ENCODE measurements around the gene SEC31A. TPM values are rescaled to one million over a fixed set of nuclear protein-coding genes. Genes with fewer than 3 reads are reported as not detected.

Gene SEC31A
- total and polyA plus RNA-seq, 2 experiments from 2014 or later, result 91.0 to 98.8 TPM

DNA sequence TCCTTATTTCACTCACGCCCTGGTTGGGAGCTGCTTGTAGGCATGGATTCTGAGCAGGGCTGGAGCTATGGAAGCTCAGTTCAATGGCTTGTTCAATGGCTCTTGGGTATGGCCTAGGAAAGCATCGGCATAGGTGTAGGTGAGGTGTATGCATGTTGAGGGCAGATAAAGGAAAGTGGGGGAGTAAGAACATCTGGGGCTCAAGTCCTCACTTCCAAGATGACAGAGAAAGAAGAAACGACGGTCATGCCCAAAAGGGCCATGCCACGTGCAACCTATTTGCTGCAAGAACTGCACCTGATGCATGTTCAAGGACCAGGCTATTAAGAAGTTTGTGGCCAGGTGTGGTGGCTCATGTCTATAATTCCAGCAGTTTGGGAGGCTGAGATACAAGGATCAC lies 115.7 kb downstream of the SEC31A start:
- Histone ChIP-seq H3F3A (replicated peaks; ENCODE audit: low read depth) (no peaks in the 10 kb centered on the region), H3K4me2 (no peak overlapping the region), H3K27ac (ENCODE audit: low read depth) (no peak overlapping the region), H3K9me2 (ENCODE audit: insufficient read depth) (no peaks in the 10 kb centered on the region), H3K36me3 (ENCODE audit: insufficient read depth) (no peaks in the 10 kb centered on the region), H3K4me1 (ENCODE audit: insufficient read depth) (no peaks in the 10 kb centered on the region), H4K20me1 (replicated peaks; ENCODE audit: insufficient read depth) (no peaks in the 10 kb centered on the region), H3K27me3 (ENCODE audit: insufficient read depth) (peaks cover 15% of the 10 kb centered on the region; the same call in 1 of the 2 replicates), H3K4me3 (no peak overlapping the region), H3K79me2 (replicated peaks; ENCODE audit: insufficient read depth) (no peaks in the 10 kb centered on the region), H2AFZ (no peak overlapping the region)
- Mint-ChIP-seq H3K27me3 (ENCODE audit: insufficient read depth, low read depth, poor library complexity) (peaks cover 23% of the 10 kb centered on the region), H3K4me3 (no peak overlapping the region), H3K27ac (no peak overlapping the region), H3K4me1 (peaks cover under 1% of the 10 kb centered on the region; the same call in 1 of the 3 replicates), H3K9me3 (no peaks in the 10 kb centered on the region), H3K36me3 (ENCODE audit: low read depth) (no peaks in the 10 kb centered on the region)
- TF ChIP-seq, protein P1, sequence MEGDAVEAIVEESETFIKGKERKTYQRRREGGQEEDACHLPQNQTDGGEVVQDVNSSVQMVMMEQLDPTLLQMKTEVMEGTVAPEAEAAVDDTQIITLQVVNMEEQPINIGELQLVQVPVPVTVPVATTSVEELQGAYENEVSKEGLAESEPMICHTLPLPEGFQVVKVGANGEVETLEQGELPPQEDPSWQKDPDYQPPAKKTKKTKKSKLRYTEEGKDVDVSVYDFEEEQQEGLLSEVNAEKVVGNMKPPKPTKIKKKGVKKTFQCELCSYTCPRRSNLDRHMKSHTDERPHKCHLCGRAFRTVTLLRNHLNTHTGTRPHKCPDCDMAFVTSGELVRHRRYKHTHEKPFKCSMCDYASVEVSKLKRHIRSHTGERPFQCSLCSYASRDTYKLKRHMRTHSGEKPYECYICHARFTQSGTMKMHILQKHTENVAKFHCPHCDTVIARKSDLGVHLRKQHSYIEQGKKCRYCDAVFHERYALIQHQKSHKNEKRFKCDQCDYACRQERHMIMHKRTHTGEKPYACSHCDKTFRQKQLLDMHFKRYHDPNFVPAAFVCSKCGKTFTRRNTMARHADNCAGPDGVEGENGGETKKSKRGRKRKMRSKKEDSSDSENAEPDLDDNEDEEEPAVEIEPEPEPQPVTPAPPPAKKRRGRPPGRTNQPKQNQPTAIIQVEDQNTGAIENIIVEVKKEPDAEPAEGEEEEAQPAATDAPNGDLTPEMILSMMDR (conservative IDR thresholded peaks at IDR 0.05; ENCODE audit: low read depth in 2 of 2), result no peak
- TF ChIP-seq, protein P2, sequence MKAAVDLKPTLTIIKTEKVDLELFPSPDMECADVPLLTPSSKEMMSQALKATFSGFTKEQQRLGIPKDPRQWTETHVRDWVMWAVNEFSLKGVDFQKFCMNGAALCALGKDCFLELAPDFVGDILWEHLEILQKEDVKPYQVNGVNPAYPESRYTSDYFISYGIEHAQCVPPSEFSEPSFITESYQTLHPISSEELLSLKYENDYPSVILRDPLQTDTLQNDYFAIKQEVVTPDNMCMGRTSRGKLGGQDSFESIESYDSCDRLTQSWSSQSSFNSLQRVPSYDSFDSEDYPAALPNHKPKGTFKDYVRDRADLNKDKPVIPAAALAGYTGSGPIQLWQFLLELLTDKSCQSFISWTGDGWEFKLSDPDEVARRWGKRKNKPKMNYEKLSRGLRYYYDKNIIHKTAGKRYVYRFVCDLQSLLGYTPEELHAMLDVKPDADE (IDR thresholded peaks at IDR 0.05), result no peak
- TF ChIP-seq, protein P3, sequence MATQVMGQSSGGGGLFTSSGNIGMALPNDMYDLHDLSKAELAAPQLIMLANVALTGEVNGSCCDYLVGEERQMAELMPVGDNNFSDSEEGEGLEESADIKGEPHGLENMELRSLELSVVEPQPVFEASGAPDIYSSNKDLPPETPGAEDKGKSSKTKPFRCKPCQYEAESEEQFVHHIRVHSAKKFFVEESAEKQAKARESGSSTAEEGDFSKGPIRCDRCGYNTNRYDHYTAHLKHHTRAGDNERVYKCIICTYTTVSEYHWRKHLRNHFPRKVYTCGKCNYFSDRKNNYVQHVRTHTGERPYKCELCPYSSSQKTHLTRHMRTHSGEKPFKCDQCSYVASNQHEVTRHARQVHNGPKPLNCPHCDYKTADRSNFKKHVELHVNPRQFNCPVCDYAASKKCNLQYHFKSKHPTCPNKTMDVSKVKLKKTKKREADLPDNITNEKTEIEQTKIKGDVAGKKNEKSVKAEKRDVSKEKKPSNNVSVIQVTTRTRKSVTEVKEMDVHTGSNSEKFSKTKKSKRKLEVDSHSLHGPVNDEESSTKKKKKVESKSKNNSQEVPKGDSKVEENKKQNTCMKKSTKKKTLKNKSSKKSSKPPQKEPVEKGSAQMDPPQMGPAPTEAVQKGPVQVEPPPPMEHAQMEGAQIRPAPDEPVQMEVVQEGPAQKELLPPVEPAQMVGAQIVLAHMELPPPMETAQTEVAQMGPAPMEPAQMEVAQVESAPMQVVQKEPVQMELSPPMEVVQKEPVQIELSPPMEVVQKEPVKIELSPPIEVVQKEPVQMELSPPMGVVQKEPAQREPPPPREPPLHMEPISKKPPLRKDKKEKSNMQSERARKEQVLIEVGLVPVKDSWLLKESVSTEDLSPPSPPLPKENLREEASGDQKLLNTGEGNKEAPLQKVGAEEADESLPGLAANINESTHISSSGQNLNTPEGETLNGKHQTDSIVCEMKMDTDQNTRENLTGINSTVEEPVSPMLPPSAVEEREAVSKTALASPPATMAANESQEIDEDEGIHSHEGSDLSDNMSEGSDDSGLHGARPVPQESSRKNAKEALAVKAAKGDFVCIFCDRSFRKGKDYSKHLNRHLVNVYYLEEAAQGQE (IDR thresholded peaks at IDR 0.05; ENCODE audit: unreplicated experiment), result no peak
- TF ChIP-seq STAT1 (IDR thresholded peaks at IDR 0.05; ENCODE audit: unreplicated experiment) (no peak), CREB1 (CRISPR knock-in tag; IDR thresholded peaks at IDR 0.05; ENCODE audit: low read depth) (no peak), ZNF114 (CRISPR knock-in tag; IDR thresholded peaks at IDR 0.05) (no peak), ZNF331 (CRISPR knock-in tag; IDR thresholded peaks at IDR 0.05; ENCODE audit: low read depth) (no peak), NANOG (IDR thresholded peaks at IDR 0.05; ENCODE audit: borderline replicate concordance) (no peak), POLR2AphosphoS5 (IDR thresholded peaks at IDR 0.05; ENCODE audit: low read depth) (no peak), EZH2phosphoT487 (IDR thresholded peaks at IDR 0.05; ENCODE audit: unreplicated experiment) (no peak), EZH2 (IDR thresholded peaks at IDR 0.05; ENCODE audit: low read depth, unreplicated experiment) (no peak), JUNB (IDR thresholded peaks at IDR 0.05; ENCODE audit: unreplicated experiment) (no peak)
- TF ChIP-seq, protein P4, sequence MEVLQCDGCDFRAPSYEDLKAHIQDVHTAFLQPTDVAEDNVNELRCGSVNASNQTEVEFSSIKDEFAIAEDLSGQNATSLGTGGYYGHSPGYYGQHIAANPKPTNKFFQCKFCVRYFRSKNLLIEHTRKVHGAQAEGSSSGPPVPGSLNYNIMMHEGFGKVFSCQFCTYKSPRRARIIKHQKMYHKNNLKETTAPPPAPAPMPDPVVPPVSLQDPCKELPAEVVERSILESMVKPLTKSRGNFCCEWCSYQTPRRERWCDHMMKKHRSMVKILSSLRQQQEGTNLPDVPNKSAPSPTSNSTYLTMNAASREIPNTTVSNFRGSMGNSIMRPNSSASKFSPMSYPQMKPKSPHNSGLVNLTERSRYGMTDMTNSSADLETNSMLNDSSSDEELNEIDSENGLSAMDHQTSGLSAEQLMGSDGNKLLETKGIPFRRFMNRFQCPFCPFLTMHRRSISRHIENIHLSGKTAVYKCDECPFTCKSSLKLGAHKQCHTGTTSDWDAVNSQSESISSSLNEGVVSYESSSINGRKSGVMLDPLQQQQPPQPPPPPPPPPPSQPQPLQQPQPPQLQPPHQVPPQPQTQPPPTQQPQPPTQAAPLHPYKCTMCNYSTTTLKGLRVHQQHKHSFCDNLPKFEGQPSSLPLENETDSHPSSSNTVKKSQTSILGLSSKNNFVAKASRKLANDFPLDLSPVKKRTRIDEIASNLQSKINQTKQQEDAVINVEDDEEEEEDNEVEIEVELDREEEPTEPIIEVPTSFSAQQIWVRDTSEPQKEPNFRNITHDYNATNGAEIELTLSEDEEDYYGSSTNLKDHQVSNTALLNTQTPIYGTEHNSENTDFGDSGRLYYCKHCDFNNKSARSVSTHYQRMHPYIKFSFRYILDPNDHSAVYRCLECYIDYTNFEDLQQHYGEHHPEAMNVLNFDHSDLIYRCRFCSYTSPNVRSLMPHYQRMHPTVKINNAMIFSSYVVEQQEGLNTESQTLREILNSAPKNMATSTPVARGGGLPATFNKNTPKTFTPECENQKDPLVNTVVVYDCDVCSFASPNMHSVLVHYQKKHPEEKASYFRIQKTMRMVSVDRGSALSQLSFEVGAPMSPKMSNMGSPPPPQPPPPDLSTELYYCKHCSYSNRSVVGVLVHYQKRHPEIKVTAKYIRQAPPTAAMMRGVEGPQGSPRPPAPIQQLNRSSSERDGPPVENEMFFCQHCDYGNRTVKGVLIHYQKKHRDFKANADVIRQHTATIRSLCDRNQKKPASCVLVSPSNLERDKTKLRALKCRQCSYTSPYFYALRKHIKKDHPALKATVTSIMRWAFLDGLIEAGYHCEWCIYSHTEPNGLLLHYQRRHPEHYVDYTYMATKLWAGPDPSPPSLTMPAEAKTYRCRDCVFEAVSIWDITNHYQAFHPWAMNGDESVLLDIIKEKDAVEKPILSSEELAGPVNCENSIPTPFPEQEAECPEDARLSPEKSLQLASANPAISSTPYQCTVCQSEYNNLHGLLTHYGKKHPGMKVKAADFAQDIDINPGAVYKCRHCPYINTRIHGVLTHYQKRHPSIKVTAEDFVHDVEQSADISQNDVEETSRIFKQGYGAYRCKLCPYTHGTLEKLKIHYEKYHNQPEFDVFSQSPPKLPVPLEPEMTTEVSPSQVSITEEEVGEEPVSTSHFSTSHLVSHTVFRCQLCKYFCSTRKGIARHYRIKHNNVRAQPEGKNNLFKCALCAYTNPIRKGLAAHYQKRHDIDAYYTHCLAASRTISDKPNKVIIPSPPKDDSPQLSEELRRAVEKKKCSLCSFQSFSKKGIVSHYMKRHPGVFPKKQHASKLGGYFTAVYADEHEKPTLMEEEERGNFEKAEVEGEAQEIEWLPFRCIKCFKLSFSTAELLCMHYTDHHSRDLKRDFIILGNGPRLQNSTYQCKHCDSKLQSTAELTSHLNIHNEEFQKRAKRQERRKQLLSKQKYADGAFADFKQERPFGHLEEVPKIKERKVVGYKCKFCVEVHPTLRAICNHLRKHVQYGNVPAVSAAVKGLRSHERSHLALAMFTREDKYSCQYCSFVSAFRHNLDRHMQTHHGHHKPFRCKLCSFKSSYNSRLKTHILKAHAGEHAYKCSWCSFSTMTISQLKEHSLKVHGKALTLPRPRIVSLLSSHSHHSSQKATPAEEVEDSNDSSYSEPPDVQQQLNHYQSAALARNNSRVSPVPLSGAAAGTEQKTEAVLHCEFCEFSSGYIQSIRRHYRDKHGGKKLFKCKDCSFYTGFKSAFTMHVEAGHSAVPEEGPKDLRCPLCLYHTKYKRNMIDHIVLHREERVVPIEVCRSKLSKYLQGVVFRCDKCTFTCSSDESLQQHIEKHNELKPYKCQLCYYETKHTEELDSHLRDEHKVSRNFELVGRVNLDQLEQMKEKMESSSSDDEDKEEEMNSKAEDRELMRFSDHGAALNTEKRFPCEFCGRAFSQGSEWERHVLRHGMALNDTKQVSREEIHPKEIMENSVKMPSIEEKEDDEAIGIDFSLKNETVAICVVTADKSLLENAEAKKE (CRISPR knock-in tag; IDR thresholded peaks at IDR 0.05), result no peak
- ATAC-seq (no peak), DNase-seq (ENCODE audit: low spot score) (no peak)

All from GM23338 (cell line).